CD4-positive, alpha-beta T cell (primary cell): ENCODE data around the gene ATG5. TPM values are rescaled to one million over a fixed set of nuclear protein-coding genes. Genes with fewer than 3 reads are reported as not detected.

Source experiments
- ATAC-seq: fragments of 200-7000 bp; cut with Tn5 transposase; one replicate; pipeline ENCODE4 v1.10.0; 2022; ENCODE audit warnings: mild to moderate bottlenecking; ENCODE audit not compliant: poor library complexity
- CTCF ChIA-PET: fragments of 350-600 bp; sonication (Branson Sonifier 250); formaldehyde crosslinking; loops from one replicate; lab custom pipeline; 2021; ENCODE audit warnings: antibody characterized with exemption, inconsistent platforms; lab: Charles Lee
- POLR2A ChIA-PET: fragments of 350-600 bp; sonication (Branson Sonifier 250); formaldehyde crosslinking; loops from one replicate; lab custom pipeline; 2021; ENCODE audit warnings: antibody characterized with exemption, inconsistent platforms; lab: Charles Lee
- DNase-seq, 14 experiments: peaks; one replicate each; pipeline ENCODE4 v3.0.0-alpha.2; 2013 to 2020; ENCODE audit warnings: mixed read lengths in 2 of 14
- H3K27ac ChIP-seq, 2 donors: one replicate each; pipeline versions ENCODE4 v1.5.1 to v1.7.0; 2013; ENCODE audit warnings: low read length in 2 of 2, low read depth in 1 of 2, mild to moderate bottlenecking in 1 of 2
- H3K27me3 ChIP-seq, 2 experiments: 1 replicate in 1 of 2; 2 replicates in 1 of 2; pipeline versions ENCODE4 v1.6.1 to v1.7.0; 2013; ENCODE audit warnings: low read length in 2 of 2, control low read depth in 1 of 2, mild to moderate bottlenecking in 1 of 2, moderate library complexity in 1 of 2; ENCODE audit not compliant: insufficient read depth in 2 of 2, control insufficient read depth in 1 of 2
- H3K36me3 ChIP-seq: one replicate; pipeline ENCODE4 v1.6.1; 2013; ENCODE audit warnings: low read length, control low read depth; ENCODE audit not compliant: insufficient read depth
- H3K4me1 ChIP-seq: one replicate; pipeline ENCODE4 v1.6.1; 2013; ENCODE audit warnings: low read length, control low read depth; ENCODE audit not compliant: insufficient read depth
- H3K4me3 ChIP-seq: one replicate; pipeline ENCODE4 v1.5.1; 2013; ENCODE audit warnings: mild to moderate bottlenecking, low read length, moderate library complexity
- H3K9me3 ChIP-seq, 2 experiments: 1 replicate in 1 of 2; 2 replicates in 1 of 2; pipeline versions ENCODE4 v1.6.1 to v1.7.0; 2013; ENCODE audit warnings: low read length in 2 of 2, mild to moderate bottlenecking in 2 of 2, control low read depth in 1 of 2, moderate library complexity in 1 of 2; ENCODE audit not compliant: control insufficient read depth in 1 of 2, insufficient read depth in 1 of 2
- H3K27ac Mint-ChIP-seq: one replicate; pipeline ENCODE4 v1.8.0; 2020; ENCODE audit warnings: mixed read lengths
- H3K27me3 Mint-ChIP-seq: one replicate; pipeline ENCODE4 v1.8.0; 2021; ENCODE audit warnings: mixed read lengths
- H3K36me3 Mint-ChIP-seq: one replicate; pipeline ENCODE4 v1.8.0; 2021; ENCODE audit warnings: low read depth, mixed read lengths
- H3K4me1 Mint-ChIP-seq: one replicate; pipeline ENCODE4 v1.8.0; 2021; ENCODE audit warnings: low read depth, mixed read lengths
- H3K4me3 Mint-ChIP-seq: one replicate; pipeline ENCODE4 v1.8.0; 2020; ENCODE audit warnings: mild to moderate bottlenecking, mixed read lengths
- H3K9me3 Mint-ChIP-seq: one replicate; pipeline ENCODE4 v1.8.0; 2020; ENCODE audit warnings: mixed read lengths
- CTCF ChIP-seq: fragments of 200-600 bp; IDR thresholded peaks from one replicate; pipeline ENCODE4 v1.8.0; 2022; ENCODE audit warnings: antibody characterized with exemption, mild to moderate bottlenecking
- intact Hi-C, 2 experiments: fragments of 100-400 bp; cut with DNase I in 1 of 2; cut with micrococcal nuclease in 1 of 2; formaldehyde crosslinking; loops; one replicate each; pipeline versions ENCODE4 v1.15.1 to v1.9.0; 2023 to 2025; cut with DNase I, micrococcal nuclease
- total RNA-seq, 174 experiments: library from RNA in 2 of 174; stranded (reverse) in 2 of 174; gene quantifications; one replicate each; pipeline ENCODE4 v1.2.3 and lab custom pipeline; 2021 to 2026

Gene ATG5
- total RNA-seq, 2 experiments from 2014 or later = 19.4 to 23.2 TPM

GRCh38 chr6:106293116-106293515, 32.4 kb downstream of the ATG5 start:
- no peak overlapping the region for H3K27ac Mint-ChIP-seq
- H3K27me3 Mint-ChIP-seq = no peaks in the 10 kb centered on the region
- no peak overlapping the region for H3K4me3 ChIP-seq
- ATAC-seq (no peak), DNase-seq (no peak)
- peaks cover 23% of the 10 kb centered on the region for H3K36me3 ChIP-seq
- POLR2A ChIA-PET = no interaction called here
- TF ChIP-seq CTCF = no peak
- no peaks in the 10 kb centered on the region for H3K9me3 Mint-ChIP-seq
- H3K27me3 ChIP-seq = no peaks in the 10 kb centered on the region
- H3K9me3 ChIP-seq = no peaks in the 10 kb centered on the region
- H3K27ac ChIP-seq = no peak overlapping the region
- CTCF ChIA-PET = interaction anchor here (1.4 kb wide), 1 partner anchor 22 kb away, joined by 3 read pairs; no protein-coding TSS in a partner anchor
- H3K4me1 Mint-ChIP-seq = peaks cover 31% of the 10 kb centered on the region
- intact Hi-C loops = no loop called here
- H3K4me1 ChIP-seq = no peaks in the 10 kb centered on the region
- H3K4me3 Mint-ChIP-seq = no peak overlapping the region
- H3K36me3 Mint-ChIP-seq = peaks cover 48% of the 10 kb centered on the region

DNA sequence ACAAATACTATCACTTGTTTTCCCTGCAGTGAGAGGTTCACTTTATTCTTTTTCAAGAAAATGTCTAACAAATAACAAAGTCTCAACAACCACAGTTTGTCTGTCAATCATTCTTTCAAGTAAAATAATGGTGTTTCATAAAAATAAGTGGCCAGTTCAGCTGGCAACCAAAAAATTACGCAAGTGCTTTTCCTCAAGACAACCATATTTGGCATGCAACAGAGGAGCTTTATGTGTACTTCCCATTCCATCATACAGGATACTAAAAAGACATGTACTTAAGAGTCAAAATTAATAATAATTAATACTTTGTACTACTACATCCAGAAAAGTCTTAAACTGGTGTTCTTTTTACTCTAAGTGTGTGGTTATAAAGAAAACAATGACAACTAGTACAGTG, 34.6 kb downstream of the ATG5 start:
- intact Hi-C loops = no loop called here
- POLR2A ChIA-PET = no interaction called here
- Mint-ChIP-seq H3K4me3 (no peak overlapping the region), H3K27me3 (no peaks in the 10 kb centered on the region), H3K4me1 (peaks cover 38% of the 10 kb centered on the region), H3K36me3 (peaks cover 52% of the 10 kb centered on the region), H3K27ac (no peak overlapping the region), H3K9me3 (no peaks in the 10 kb centered on the region)
- no peak for TF ChIP-seq CTCF
- H3K4me3 ChIP-seq = no peak overlapping the region
- CTCF ChIA-PET = no interaction called here
- H3K27ac ChIP-seq = no peak overlapping the region
- DNase-seq (no peak), ATAC-seq (no peak)
- no peaks in the 10 kb centered on the region for H3K4me1 ChIP-seq
- H3K27me3 ChIP-seq = no peaks in the 10 kb centered on the region
- H3K9me3 ChIP-seq = no peaks in the 10 kb centered on the region
- H3K36me3 ChIP-seq = peaks cover 23% of the 10 kb centered on the region

DNA sequence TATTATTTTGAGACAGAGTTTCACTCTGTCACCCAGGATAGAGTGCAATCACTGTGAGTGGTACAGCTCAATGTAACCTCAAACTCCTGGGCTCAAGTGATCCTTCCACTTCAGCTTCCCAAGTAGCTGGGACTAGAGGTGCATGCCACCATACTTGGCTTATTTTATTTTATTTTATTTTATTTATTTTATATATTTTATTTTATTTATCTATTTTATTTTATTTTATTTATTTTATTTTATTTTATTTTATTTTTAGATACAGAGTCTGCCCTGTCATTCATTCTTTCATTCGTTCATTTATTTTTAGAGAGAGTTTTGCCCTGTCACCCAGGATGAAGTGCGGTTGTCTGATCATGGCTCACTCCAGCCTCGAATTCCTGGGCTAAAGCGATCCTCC, 35.5 kb downstream of the ATG5 start:
- Mint-ChIP-seq H3K27ac (no peak overlapping the region), H3K36me3 (peaks cover 51% of the 10 kb centered on the region), H3K9me3 (no peaks in the 10 kb centered on the region), H3K27me3 (no peaks in the 10 kb centered on the region), H3K4me3 (no peak overlapping the region), H3K4me1 (peaks cover 39% of the 10 kb centered on the region)
- no peak overlapping the region for H3K27ac ChIP-seq
- H3K4me1 ChIP-seq = no peaks in the 10 kb centered on the region
- ChIA-PET CTCF (no interaction called here), POLR2A (interaction anchor here (0.6 kb wide), 1 partner anchor 164 kb away, joined by 3 read pairs; no protein-coding TSS in a partner anchor)
- H3K36me3 ChIP-seq = peaks cover 23% of the 10 kb centered on the region
- ATAC-seq (no peak), DNase-seq (no peak)
- no peak for TF ChIP-seq CTCF
- intact Hi-C loops = no loop called here
- H3K9me3 ChIP-seq = no peaks in the 10 kb centered on the region
- H3K27me3 ChIP-seq = no peaks in the 10 kb centered on the region
- H3K4me3 ChIP-seq = no peak overlapping the region
